Smooth muscle cell (in vitro differentiated cells): ENCODE measurements around the gene IPO11. TPM values are rescaled to one million over a fixed set of nuclear protein-coding genes. Genes with fewer than 3 reads are reported as not detected.

Source experiments
- DNase-seq: peaks from one replicate; lab custom pipeline; 2025; ENCODE audit not compliant: unreplicated experiment; lab: John Stamatoyannopoulos, UW
- H2AFZ ChIP-seq: fragments of 200-600 bp; sonication (generic); 2 replicates; pipeline ENCODE4 v1.6.0; 2016; ENCODE audit warnings: antibody characterized with exemption, low read depth, mild to moderate bottlenecking
- H3F3A ChIP-seq: fragments of 200-600 bp; sonication (generic); 2 replicates; pipeline ENCODE4 v1.6.0; 2017; ENCODE audit warnings: antibody characterized with exemption, low read depth
- H3K27ac ChIP-seq: fragments of 200-600 bp; sonication (generic); 2 replicates; pipeline ENCODE4 v1.5.1; 2016; ENCODE audit warnings: low read depth, mild to moderate bottlenecking
- H3K27me3 ChIP-seq: fragments of 200-600 bp; sonication (generic); 2 replicates; pipeline ENCODE4 v1.6.1; 2016; ENCODE audit warnings: low read depth, mild to moderate bottlenecking
- H3K36me3 ChIP-seq: fragments of 200-600 bp; sonication (generic); 2 replicates; pipeline ENCODE4 v1.5.1; 2016; ENCODE audit warnings: low read depth
- H3K4me1 ChIP-seq: fragments of 200-600 bp; sonication (generic); 2 replicates; pipeline ENCODE4 v1.5.1; 2016; ENCODE audit warnings: low read depth
- H3K4me2 ChIP-seq: fragments of 200-600 bp; sonication (generic); 2 replicates; pipeline ENCODE4 v1.6.0; 2016; ENCODE audit warnings: mild to moderate bottlenecking
- H3K4me3 ChIP-seq: fragments of 200-600 bp; sonication (generic); 2 replicates; pipeline ENCODE4 v1.5.1; 2016; ENCODE audit warnings: mild to moderate bottlenecking
- H3K79me2 ChIP-seq: fragments of 200-600 bp; sonication (generic); 2 replicates; pipeline ENCODE4 v1.6.0; 2016; ENCODE audit warnings: low read depth, mild to moderate bottlenecking
- H3K9ac ChIP-seq: fragments of 200-600 bp; sonication (generic); 2 replicates; pipeline ENCODE4 v1.6.0; 2016; ENCODE audit warnings: low read depth
- H3K9me3 ChIP-seq: fragments of 200-600 bp; sonication (generic); replicated peaks from 2 replicates; pipeline ENCODE4 v1.5.1; 2016; ENCODE audit warnings: low read depth
- H4K20me1 ChIP-seq: fragments of 200-600 bp; sonication (generic); 2 replicates; pipeline ENCODE4 v1.6.0; 2016; ENCODE audit warnings: low read depth
- CTCF ChIP-seq: fragments of 200-600 bp; sonication (generic); IDR thresholded peaks from 2 replicates; pipeline ENCODE4 v1.5.1; 2017; ENCODE audit warnings: borderline replicate concordance, mild to moderate bottlenecking, antibody characterized with exemption; ENCODE audit not compliant: insufficient read depth, poor library complexity, severe bottlenecking
- WGBS: methylation state at CpG from one replicate; pipeline ENCODE4 v1.1.7; 2016; ENCODE audit warnings: low lambda C conversion rate; 5-methylcytosine and 5-hydroxymethylcytosine counted together
- polyA plus RNA-seq: library from polyadenylated mRNA; unstranded; fragments of >200 nt; fragmentation: Nextera tagmentation; extraction: Ambion mirVana; gene quantifications from 2 replicates; pipeline ENCODE4 v1.2.1, GENCODE V29; 2016
- total RNA-seq: library from RNA; depleted of rRNA; stranded (reverse); fragments of >200 nt; gene quantifications from 2 replicates; pipeline ENCODE4 v1.2.3, GENCODE V29; 2014

Gene IPO11
- total and polyA plus RNA-seq, 2 experiments from 2014 or later: 9.3 to 31.8 TPM

- H3F3A ChIP-seq: no peaks in the 10 kb centered on the region
- H3K36me3 ChIP-seq: peaks cover 1% of the 10 kb centered on the region
- no peaks in the 10 kb centered on the region for H3K4me1 ChIP-seq
- H3K27ac ChIP-seq: no peak overlapping the region
- H4K20me1 ChIP-seq: no peaks in the 10 kb centered on the region
- TF ChIP-seq CTCF: no peak
- no peak overlapping the region for H3K4me3 ChIP-seq
- no peak for DNase-seq
- no peak overlapping the region for H2AFZ ChIP-seq
- no peaks in the 10 kb centered on the region for H3K79me2 ChIP-seq
- no peaks in the 10 kb centered on the region for H3K9me3 ChIP-seq
- WGBS: 88% methylated on average over 1 of the region's 1 CpG
- H3K9ac ChIP-seq: no peak overlapping the region
- no peak overlapping the region for H3K4me2 ChIP-seq
- no peaks in the 10 kb centered on the region for H3K27me3 ChIP-seq
These were observed 184.1 kb downstream of the IPO11 start for GRCh38 chr5:62596691-62597090.

GRCh38 chr5:62597314-62597713, 184.8 kb downstream of the IPO11 start:
- DNase-seq: no peak
- Histone ChIP-seq H4K20me1 (no peaks in the 10 kb centered on the region), H3F3A (no peaks in the 10 kb centered on the region), H3K27ac (no peak overlapping the region), H3K9ac (no peak overlapping the region), H3K27me3 (no peaks in the 10 kb centered on the region), H3K4me3 (no peak overlapping the region), H3K4me1 (no peaks in the 10 kb centered on the region), H3K9me3 (no peaks in the 10 kb centered on the region), H3K36me3 (no peaks in the 10 kb centered on the region), H2AFZ (no peak overlapping the region), H3K4me2 (no peak overlapping the region), H3K79me2 (no peaks in the 10 kb centered on the region)
- WGBS: 93% methylated on average over 2 of the region's 2 CpGs
- TF ChIP-seq CTCF: no peak

- TF ChIP-seq CTCF: no peak
- Histone ChIP-seq H3F3A (no peaks in the 10 kb centered on the region), H4K20me1 (no peaks in the 10 kb centered on the region), H3K79me2 (no peaks in the 10 kb centered on the region), H3K9ac (no peak overlapping the region), H3K36me3 (no peaks in the 10 kb centered on the region), H3K27ac (no peak overlapping the region), H2AFZ (no peak overlapping the region), H3K4me1 (no peaks in the 10 kb centered on the region), H3K9me3 (no peaks in the 10 kb centered on the region), H3K4me3 (no peak overlapping the region), H3K4me2 (no peak overlapping the region), H3K27me3 (no peaks in the 10 kb centered on the region)
- no peak for DNase-seq
- 94% methylated on average over 3 of the region's 3 CpGs for WGBS
These were observed 188.1 kb downstream of the IPO11 start for GRCh38 chr5:62600560-62601252.

- DNase-seq: no peak
- Histone ChIP-seq H3K27ac (no peak overlapping the region), H3K4me1 (no peaks in the 10 kb centered on the region), H3K4me3 (no peak overlapping the region), H3K9me3 (no peaks in the 10 kb centered on the region), H3K36me3 (no peaks in the 10 kb centered on the region), H2AFZ (no peak overlapping the region), H3K27me3 (no peaks in the 10 kb centered on the region), H3K9ac (no peak overlapping the region), H4K20me1 (no peaks in the 10 kb centered on the region), H3K79me2 (no peaks in the 10 kb centered on the region), H3F3A (no peaks in the 10 kb centered on the region), H3K4me2 (no peak overlapping the region)
- TF ChIP-seq CTCF: no peak
- 94% methylated on average over 5 of the region's 5 CpGs for WGBS
These were observed 191.4 kb downstream of the IPO11 start for GRCh38 chr5:62603934-62604333.
